GM21825 (cell line): ENCODE results near the gene TCAP.

Source experiments
- ATAC-seq: cut with Tn5 transposase; IDR thresholded peaks from one replicate; pipeline ENCODE4 v1.9.1; 2021; ENCODE audit warnings: mild to moderate bottlenecking, moderate library complexity; ENCODE audit not compliant: unreplicated experiment

The TCAP gene

DNA sequence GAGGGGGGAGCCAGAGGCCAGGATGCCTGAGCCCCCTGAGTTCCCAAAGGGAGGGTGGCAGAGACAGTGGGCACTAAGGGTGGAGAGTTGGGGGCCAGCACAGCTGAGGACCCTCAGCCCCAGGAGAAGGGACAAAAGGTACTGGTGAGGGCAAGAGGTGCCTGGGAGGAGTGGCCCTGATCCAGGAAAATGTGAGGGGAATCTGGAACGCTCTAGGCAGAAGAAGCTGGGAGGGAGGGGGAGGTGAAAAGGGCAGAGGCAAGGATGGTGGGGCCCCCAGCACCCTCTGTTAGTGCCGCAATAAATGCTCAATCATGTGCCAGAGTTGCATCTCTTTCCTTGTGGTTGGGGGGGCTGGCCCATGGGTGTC, 1.1 kb downstream of the TCAP start:
- ATAC-seq, result no peak

DNA sequence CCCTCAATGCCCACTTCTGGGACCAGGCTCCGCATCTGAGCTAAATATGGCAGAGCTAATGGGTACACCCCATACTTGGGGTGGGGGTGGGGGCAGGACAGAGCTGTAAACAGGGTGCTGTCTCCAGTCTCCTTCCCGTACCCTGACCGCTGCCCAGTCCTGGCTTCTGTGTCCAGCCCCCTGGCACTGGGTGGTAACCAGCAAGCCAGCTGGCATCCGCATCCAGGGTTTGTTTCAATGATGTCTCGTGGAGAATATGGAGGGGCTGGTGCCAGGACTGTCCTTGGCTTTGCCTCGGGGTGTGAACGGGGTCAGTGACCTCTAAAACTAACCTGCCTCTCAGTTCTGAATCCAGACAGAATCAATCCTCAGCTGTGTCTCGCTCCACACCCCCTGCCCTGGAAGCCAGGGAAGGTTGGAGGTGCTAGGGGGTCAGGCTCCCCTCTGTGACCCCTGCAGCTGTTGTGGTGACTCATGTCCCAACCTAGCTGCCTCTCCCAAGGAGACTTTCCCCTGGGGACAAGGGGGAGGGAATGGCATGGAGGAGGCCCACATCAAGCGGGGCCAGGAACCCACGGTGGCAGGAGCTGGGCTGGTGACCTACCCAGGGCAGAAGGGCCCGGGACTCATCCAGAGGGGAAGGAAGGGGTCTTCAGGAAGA, 1.6 kb downstream of the TCAP start:
- ATAC-seq, result no peak

DNA sequence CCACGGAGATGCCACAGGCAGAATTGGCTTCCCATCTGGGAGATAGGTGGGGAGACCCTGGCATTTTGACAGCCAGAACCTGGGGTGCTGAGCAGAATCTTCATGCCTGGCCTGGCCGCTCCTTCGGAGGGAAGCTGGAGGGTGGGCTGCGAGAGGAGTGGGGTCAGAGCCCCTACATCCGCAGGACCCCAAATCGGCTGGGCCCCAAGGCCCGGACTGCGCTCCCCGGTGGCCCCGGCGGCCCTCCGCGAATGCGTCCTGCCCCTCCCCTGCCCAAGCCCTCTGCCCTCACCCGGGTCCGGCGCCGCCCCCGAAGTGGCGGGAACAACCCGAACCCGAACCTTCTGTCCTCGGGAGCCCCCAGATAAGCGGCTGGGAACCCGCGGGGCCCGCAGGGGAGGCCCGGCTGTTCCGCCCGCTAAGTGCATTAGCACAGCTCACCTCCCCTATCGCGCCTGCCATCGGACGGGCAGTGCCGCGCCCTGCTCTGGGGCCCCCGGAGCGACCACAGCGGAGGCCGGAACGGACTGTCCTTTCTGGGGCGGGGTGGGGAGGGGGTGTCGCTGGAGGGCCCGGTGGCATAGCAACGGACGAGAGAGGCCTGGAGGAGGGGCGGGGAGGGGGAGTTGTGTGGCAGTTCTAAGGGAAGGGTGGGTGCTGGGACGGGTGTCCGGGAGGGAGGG, 2.3 kb downstream of the TCAP start:
- no peak for ATAC-seq

GRCh38 chr17:39667945-39668924, 3.1 kb downstream of the TCAP start, which contains the start of gene PNMT:
Gene PNMT (plus strand): TSS chr17:39668453. CDS start chr17:39668476, 23 bp downstream.
- ATAC-seq, result no peak

DNA sequence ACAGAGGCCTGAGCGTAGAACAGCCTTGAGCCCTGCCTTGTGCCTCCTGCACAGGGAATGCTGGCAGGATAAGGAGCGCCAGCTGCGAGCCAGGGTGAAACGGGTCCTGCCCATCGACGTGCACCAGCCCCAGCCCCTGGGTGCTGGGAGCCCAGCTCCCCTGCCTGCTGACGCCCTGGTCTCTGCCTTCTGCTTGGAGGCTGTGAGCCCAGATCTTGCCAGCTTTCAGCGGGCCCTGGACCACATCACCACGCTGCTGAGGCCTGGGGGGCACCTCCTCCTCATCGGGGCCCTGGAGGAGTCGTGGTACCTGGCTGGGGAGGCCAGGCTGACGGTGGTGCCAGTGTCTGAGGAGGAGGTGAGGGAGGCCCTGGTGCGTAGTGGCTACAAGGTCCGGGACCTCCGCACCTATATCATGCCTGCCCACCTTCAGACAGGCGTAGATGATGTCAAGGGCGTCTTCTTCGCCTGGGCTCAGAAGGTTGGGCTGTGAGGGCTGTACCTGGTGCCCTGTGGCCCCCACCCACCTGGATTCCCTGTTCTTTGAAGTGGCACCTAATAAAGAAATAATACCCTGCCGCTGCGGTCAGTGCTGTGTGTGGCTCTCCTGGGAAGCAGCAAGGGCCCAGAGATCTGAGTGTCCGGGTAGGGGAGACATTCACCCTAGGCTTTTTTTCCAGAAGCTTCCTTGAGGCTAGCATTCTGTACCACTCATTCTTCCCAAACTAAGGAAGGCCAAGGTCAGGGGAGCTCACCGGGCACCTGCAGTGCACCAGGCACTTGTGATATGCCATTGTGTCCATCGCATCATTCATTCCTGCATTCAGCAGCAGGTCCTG, 5.0 kb downstream of the TCAP start:
- ATAC-seq, result no peak

- no peak for ATAC-seq
These were observed 5.6 kb downstream of the TCAP start for GRCh38 chr17:39670746-39671145.

GRCh38 chr17:39671651-39672521, 6.7 kb downstream of the TCAP start:
- no peak for ATAC-seq

DNA sequence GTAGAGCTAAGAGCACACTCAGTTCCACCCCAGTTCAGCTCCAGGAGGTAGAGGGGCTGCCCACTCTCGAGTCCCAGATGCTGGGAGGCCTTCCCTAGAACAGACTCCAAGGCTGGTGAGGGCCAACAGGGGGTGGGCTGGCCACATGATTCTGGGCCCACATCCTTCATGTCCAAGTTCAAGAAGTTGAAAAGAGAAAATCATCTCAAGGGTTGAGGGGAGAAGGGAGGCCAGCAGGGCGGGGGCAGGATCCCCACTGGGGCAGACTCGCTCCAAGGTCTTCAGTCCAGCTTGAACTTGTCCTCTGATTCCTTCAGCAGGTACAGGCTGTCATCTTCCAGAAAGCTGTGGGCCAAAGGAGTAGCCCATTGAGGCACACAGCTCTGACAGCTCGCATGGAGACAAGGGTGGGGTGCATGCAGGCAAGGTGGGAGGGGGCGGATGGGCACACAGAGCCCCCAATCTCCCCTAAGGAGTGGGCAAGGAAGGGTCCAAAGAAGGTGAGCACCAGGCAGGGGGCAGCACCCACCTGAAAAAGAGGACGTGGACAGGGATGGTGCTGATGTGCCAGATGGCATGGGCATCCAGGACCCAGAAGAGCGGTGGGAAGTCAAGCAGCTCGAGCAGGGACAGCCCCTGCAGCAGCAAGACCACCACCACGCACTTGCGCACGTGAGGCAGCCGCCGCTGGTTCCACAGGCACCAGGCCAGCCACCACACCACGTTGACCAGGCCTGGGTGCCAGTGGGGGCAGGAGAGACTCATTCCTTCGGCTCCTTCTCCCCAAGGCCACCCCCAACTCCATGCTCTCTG, 7.6 kb downstream of the TCAP start:
- ATAC-seq, result no peak

- ATAC-seq, result no peak
These were observed 8.4 kb downstream of the TCAP start for GRCh38 chr17:39673335-39674081.

DNA sequence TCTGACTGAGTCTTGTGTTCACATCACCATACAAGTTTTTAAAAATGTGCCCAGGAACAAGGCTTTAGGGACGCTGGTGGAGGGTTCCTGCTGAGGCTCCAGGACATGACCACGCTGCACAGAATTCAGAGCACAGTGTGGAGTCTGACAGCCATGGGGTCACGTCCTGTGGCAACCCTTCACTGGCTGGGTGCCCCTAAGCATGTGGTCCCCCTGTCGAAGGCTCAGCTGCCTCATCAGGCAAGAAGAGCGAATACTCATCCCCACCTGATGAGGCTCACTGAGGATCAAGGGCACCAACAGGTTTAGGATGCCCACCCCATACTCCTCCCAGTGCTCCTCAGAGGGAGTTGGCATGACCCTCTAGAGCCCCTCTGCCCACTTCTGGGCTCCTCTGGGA, 9.0 kb downstream of the TCAP start:
- no peak for ATAC-seq

DNA sequence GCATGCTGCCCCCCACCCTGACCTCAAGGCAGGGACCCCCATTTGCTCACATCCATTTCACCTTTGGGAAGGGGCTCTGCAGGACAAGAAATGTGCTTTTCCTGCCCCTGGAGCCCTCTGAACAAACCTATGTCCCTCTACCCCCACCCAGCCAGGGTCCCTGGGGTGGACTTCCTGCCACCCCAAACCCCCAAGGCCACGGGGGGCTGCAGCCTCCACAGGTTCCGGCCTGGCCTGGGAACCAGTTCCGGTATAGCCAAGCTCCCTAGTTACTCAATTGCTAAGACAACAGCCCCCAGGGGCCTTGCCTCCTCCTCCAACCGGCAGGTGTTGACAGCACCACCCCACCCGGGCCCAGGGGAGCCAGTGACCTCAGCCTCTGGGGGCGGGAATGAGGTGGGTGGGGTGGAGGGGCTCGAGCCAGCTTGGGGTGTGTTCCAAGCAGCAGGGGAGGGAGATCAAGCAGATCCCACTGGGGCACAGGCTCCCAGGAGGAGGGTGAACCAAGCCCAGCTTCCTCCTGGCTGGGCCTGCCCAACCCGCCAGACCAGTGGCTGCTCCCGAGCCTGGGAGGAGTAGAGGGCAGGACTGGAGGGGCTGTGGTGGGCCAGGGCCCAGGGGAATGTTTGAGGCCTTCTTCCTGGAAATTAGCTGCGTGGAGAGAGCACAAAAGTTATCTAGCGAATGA, 9.7 kb downstream of the TCAP start:
- ATAC-seq, result no peak

- ATAC-seq, result no peak
These were observed 10.4 kb downstream of the TCAP start for GRCh38 chr17:39675390-39676082.

DNA sequence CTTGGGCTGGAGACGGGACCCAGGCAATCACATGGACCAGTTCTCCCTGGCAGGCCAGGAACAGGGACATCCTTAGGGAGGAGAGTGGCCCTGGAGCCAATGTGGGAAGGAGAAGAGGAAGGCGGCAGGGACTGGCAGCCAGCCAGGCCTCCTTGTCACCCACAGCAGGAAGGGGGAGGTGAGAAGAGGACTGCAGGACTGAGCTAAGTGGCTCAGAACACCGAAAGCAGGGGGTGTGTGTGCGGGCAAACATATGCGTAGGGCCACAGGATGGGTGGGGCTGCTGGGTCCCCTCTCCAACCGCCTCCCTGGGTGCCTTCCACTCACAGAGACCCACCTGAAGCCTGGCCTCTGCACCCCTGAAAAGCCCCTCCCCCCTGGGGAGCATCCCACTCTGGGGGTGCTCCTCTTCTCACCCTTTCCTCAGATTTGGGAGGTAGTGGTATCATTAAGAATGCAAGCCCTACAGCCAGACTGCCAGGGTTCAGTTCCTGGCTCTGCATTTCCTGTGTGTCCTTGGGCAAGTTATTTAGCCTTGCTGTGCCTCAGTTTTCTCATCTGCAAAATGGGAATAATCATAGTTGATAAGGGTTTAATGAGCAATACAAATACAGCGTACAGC, 11.2 kb downstream of the TCAP start:
- ATAC-seq, result no peak

DNA sequence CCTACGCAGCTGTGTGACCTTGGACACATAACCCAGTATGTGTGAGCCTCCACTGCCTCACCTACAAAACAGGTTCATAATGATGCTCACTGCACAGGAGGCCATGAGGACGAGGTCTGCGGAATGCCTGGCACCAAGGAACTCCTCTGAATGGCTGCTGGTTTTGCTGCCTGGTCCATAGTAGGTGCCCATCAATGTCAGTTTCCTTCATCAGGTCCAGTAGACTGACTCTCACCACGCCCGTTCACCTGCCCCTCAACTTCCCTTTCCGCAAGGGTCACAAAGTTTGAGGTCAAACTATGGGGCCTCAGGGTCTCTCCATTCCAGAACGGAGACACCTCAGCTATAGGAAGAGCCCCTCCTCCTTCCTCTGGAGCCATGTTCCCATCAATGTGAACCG, 11.9 kb downstream of the TCAP start:
- no peak for ATAC-seq

- no peak for ATAC-seq
These were observed 12.6 kb downstream of the TCAP start for GRCh38 chr17:39677542-39678339.
